ENCODE measurements around the gene SERTAD3. TPM values are rescaled to one million over a fixed set of nuclear protein-coding genes. Genes with fewer than 3 reads are reported as not detected.

The SERTAD3 gene
- polyA plus RNA-seq, 1 of the 3 experiments (the other 2 are of a cell fraction), result 11.3 TPM

DNA sequence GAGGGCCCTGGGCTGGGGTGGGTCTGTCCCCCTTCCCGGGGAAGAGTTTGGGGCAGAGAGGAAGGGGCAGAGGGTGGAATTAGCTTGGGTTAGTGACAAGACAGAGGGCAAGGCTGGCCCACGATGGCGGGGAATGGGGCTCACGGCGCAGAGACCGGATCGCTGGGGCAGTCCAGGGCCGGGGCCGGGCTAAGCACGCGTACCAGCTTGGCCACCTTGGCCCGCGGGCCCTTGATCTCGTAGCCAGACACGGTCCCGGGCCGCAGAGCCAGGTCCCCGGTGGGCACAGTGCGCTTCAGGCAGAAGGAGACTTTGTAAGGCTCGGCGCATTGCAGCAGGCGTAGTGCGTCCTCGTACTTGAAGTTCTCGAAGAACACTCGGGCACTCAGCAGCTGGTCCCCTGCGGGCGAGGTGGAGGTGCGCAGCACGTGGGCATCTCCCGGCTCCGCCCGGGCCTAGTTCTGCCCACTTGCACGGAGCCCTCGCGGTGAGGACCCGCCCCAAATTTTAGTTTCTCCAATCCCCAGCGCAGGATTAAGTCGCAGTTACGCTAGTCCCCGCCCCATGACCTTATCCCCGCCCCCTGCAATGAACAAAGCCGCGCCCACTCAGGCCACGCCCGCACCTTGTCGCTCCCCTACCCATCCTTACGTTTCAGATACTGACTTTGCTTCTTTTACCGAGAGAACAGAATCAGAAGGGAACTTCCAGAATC is 45.6 kb downstream of the SERTAD3 start:
- Histone ChIP-seq H3K9me2 (no peaks in the 10 kb centered on the region), H3K27me3 (ENCODE audit: insufficient read depth) (no peaks in the 10 kb centered on the region), H3K4me2 (no peak overlapping the region), H2AFZ (ENCODE audit: low read depth) (no peak overlapping the region), H3K4me3 (ENCODE audit: low read depth in 2 of 2, low read length in 1 of 2) (no peak overlapping the region; a peak in 1 of 4 replicates), H3F3A (replicated peaks; ENCODE audit: insufficient read depth) (no peaks in the 10 kb centered on the region), H3K9ac (no peak overlapping the region), H3K9me3 (no peaks in the 10 kb centered on the region), H4K20me1 (ENCODE audit: insufficient read depth) (no peaks in the 10 kb centered on the region), H3K79me2 (ENCODE audit: insufficient read depth) (no peaks in the 10 kb centered on the region), H3K36me3 (replicated peaks in 1 of 2; ENCODE audit: control insufficient read depth in 1 of 2, insufficient read depth in 2 of 2, low read length in 1 of 2) (no peaks in the 10 kb centered on the region), H3K4me1 (ENCODE audit: control insufficient read depth in 1 of 2, insufficient read depth in 2 of 2, low read depth in 1 of 2, low read length in 1 of 2) (no peaks in the 10 kb centered on the region; a peak in 1 of 4 replicates), H3K27ac (ENCODE audit: low read depth in 2 of 2, low read length in 1 of 2) (no peak overlapping the region)
- DNase-seq, result peak; percentile 78
- 73% methylated on average over 26 of the region's 49 CpGs for WGBS (ENCODE audit: low lambda C conversion rate)
- ChIA-PET POLR2A (no interaction called here), CTCF (interaction anchor here (0.8 to 2.4 kb wide), 2 partner anchors 22 kb away, joined by 3 to 6 read pairs; no protein-coding TSS in a partner anchor)
- TF ChIP-seq RCOR1 (IDR thresholded peaks at IDR 0.05; ENCODE audit: low read length) (no peak), RXRA (IDR thresholded peaks at IDR 0.05; ENCODE audit: borderline replicate concordance, low read depth) (no peak), REST (IDR thresholded peaks at IDR 0.05; ENCODE audit: low read depth, low read length) (no peak), PBX3 (IDR thresholded peaks at IDR 0.05) (no peak), IRF3 (IDR thresholded peaks at IDR 0.05; ENCODE audit: low read depth, low read length) (no peak), JUND (IDR thresholded peaks at IDR 0.05) (no peak), MXI1 (IDR thresholded peaks at IDR 0.05; ENCODE audit: low read depth, low read length) (no peak), CHD2 (IDR thresholded peaks at IDR 0.05; ENCODE audit: low read length, partially characterized antibody) (no peak)

GRCh38 chr19:40397568-40397906 is 46.6 kb downstream of the SERTAD3 start:
- H3K9me3 ChIP-seq, result no peaks in the 10 kb centered on the region
- H3K4me3 ChIP-seq (ENCODE audit: low read depth in 2 of 2, low read length in 1 of 2), result no peak overlapping the region
- 90% methylated on average over 8 of the region's 22 CpGs for WGBS (ENCODE audit: low lambda C conversion rate)
- CTCF ChIA-PET, result interaction anchor here (2.4 kb wide), 1 partner anchor 23 kb away, joined by 6 read pairs; no protein-coding TSS in a partner anchor
- H3K4me1 ChIP-seq (ENCODE audit: control insufficient read depth in 1 of 2, insufficient read depth in 2 of 2, low read depth in 1 of 2, low read length in 1 of 2), result no peaks in the 10 kb centered on the region; a peak in 1 of 4 replicates
- TF ChIP-seq, protein P1, sequence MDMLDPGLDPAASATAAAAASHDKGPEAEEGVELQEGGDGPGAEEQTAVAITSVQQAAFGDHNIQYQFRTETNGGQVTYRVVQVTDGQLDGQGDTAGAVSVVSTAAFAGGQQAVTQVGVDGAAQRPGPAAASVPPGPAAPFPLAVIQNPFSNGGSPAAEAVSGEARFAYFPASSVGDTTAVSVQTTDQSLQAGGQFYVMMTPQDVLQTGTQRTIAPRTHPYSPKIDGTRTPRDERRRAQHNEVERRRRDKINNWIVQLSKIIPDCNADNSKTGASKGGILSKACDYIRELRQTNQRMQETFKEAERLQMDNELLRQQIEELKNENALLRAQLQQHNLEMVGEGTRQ (IDR thresholded peaks at IDR 0.05; ENCODE audit: borderline replicate concordance, low read depth, low read length), result no peak
- H3K9ac ChIP-seq, result no peak overlapping the region
- no peaks in the 10 kb centered on the region for H3F3A ChIP-seq (replicated peaks; ENCODE audit: insufficient read depth)
- no peaks in the 10 kb centered on the region for H4K20me1 ChIP-seq (ENCODE audit: insufficient read depth)
- no peak for DNase-seq
- no peaks in the 10 kb centered on the region for H3K79me2 ChIP-seq (ENCODE audit: insufficient read depth)
- H3K9me2 ChIP-seq, result no peaks in the 10 kb centered on the region
- H3K27me3 ChIP-seq (ENCODE audit: insufficient read depth), result no peaks in the 10 kb centered on the region
- H3K36me3 ChIP-seq (replicated peaks in 1 of 2; ENCODE audit: control insufficient read depth in 1 of 2, insufficient read depth in 2 of 2, low read length in 1 of 2), result no peaks in the 10 kb centered on the region
- H3K27ac ChIP-seq (ENCODE audit: low read depth in 2 of 2, low read length in 1 of 2), result no peak overlapping the region
- H3K4me2 ChIP-seq, result no peak overlapping the region
- no peak overlapping the region for H2AFZ ChIP-seq (ENCODE audit: low read depth)
- POLR2A ChIA-PET, result no interaction called here

All from SK-N-SH (cell line).